HCT116 (cell line): ENCODE results near the gene LYRM1.

ENCODE experiments used
- CTCF ChIP-seq, 3 experiments: fragments of 200-600 bp in 1 of 3; sonication (generic) in 1 of 3; IDR thresholded peaks in 2 of 3; conservative IDR thresholded peaks in 1 of 3; 2 replicates each; pipeline ENCODE4 v1.5.1; 2012 to 2017; ENCODE audit warnings: low read depth in 2 of 3, low read length in 2 of 3, antibody characterized with exemption in 1 of 3, borderline replicate concordance in 1 of 3, control low read depth in 1 of 3, mild to moderate bottlenecking in 1 of 3, mixed read lengths in 1 of 3, mixed run types in 1 of 3, moderate library complexity in 1 of 3; ENCODE audit not compliant: insufficient read depth in 1 of 3
- POLR2A ChIP-seq: IDR thresholded peaks from 2 replicates; pipeline ENCODE4 v1.7.0; 2011; ENCODE audit warnings: borderline replicate concordance; ENCODE audit not compliant: insufficient read depth, insufficient read length; ENCODE audit errors: extremely low read depth
- POLR2AphosphoS5 ChIP-seq: IDR thresholded peaks from 2 replicates; pipeline ENCODE4 v1.6.1; 2011; ENCODE audit warnings: mild to moderate bottlenecking, low read depth, low read length, moderate library complexity
- SRF ChIP-seq: IDR thresholded peaks from 2 replicates; pipeline ENCODE4 v1.6.1; 2012; ENCODE audit warnings: low read depth
- YY1 ChIP-seq: IDR thresholded peaks from 2 replicates; pipeline ENCODE4 v1.6.1; 2011; ENCODE audit warnings: low read length, low read depth, moderate library complexity, mild to moderate bottlenecking; ENCODE audit not compliant: insufficient replicate concordance; ENCODE audit errors: extremely low read depth
- ZFX ChIP-seq: fragments of 450-650 bp; IDR thresholded peaks from 2 replicates; pipeline ENCODE4 v1.6.1; 2017
- TF ChIP-seq, protein P1 (sequence below): IDR thresholded peaks from 2 replicates; pipeline ENCODE4 v1.6.1; 2012; ENCODE audit warnings: low read depth

GRCh38 chr16:20923876-20924275 lies 23.3 kb downstream of the LYRM1 start:
- TF ChIP-seq POLR2A: no peak
- TF ChIP-seq POLR2AphosphoS5: no peak
- no peak for TF ChIP-seq CTCF (IDR thresholded peaks at IDR 0.05 in 2 of 3, conservative IDR thresholded peaks at IDR 0.05 in 1 of 3; ENCODE audit: borderline replicate concordance in 1 of 3, insufficient read depth in 1 of 3, low read depth in 2 of 3, low read length in 2 of 3)
- no peak for TF ChIP-seq SRF
- no peak for TF ChIP-seq YY1
- TF ChIP-seq ZFX: no peak
- TF ChIP-seq, protein P1, sequence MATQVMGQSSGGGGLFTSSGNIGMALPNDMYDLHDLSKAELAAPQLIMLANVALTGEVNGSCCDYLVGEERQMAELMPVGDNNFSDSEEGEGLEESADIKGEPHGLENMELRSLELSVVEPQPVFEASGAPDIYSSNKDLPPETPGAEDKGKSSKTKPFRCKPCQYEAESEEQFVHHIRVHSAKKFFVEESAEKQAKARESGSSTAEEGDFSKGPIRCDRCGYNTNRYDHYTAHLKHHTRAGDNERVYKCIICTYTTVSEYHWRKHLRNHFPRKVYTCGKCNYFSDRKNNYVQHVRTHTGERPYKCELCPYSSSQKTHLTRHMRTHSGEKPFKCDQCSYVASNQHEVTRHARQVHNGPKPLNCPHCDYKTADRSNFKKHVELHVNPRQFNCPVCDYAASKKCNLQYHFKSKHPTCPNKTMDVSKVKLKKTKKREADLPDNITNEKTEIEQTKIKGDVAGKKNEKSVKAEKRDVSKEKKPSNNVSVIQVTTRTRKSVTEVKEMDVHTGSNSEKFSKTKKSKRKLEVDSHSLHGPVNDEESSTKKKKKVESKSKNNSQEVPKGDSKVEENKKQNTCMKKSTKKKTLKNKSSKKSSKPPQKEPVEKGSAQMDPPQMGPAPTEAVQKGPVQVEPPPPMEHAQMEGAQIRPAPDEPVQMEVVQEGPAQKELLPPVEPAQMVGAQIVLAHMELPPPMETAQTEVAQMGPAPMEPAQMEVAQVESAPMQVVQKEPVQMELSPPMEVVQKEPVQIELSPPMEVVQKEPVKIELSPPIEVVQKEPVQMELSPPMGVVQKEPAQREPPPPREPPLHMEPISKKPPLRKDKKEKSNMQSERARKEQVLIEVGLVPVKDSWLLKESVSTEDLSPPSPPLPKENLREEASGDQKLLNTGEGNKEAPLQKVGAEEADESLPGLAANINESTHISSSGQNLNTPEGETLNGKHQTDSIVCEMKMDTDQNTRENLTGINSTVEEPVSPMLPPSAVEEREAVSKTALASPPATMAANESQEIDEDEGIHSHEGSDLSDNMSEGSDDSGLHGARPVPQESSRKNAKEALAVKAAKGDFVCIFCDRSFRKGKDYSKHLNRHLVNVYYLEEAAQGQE: no peak
